Uterus (tissue), 2 donors: ENCODE data around the gene MMP7.

Experiments
- POLR2A ChIP-seq, 2 donors: fragments of 450-650 bp; IDR thresholded peaks; one replicate each; pipeline ENCODE4 v1.6.1; 2016; ENCODE audit warnings: antibody characterized with exemption in 2 of 2, mild to moderate bottlenecking in 1 of 2, moderate library complexity in 1 of 2
- TF ChIP-seq, protein P1 (sequence below), 4 experiments: fragments of 200-600 bp in 2 of 4; fragments of 450-650 bp in 2 of 4; sonication (generic) in 2 of 4; IDR thresholded peaks; one replicate each; pipeline ENCODE4 v1.5.1; 2016 to 2019; ENCODE audit warnings: antibody characterized with exemption in 4 of 4, mild to moderate bottlenecking in 2 of 4, moderate library complexity in 1 of 4

DNA sequence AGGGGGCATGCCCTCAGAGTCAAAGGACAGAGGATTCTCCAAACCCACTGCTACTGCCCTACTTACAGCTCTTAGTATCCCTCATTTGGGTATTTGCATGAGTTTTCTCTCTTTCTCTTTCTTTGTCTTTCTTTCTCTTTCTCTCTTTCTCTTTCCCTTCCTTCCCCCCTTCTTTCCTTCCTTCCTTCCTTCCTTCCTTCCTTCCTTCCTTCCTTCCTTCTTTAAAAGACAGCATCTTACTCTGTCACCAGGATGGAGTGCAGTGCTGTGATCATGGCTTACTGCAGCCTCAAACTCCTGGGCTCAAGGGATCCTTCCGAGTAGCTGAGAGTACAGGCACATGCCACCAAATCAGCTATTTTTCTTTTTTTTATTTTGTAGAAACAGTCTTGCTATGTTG lies 14.0 kb upstream of the MMP7 start:
- TF ChIP-seq, protein P1, sequence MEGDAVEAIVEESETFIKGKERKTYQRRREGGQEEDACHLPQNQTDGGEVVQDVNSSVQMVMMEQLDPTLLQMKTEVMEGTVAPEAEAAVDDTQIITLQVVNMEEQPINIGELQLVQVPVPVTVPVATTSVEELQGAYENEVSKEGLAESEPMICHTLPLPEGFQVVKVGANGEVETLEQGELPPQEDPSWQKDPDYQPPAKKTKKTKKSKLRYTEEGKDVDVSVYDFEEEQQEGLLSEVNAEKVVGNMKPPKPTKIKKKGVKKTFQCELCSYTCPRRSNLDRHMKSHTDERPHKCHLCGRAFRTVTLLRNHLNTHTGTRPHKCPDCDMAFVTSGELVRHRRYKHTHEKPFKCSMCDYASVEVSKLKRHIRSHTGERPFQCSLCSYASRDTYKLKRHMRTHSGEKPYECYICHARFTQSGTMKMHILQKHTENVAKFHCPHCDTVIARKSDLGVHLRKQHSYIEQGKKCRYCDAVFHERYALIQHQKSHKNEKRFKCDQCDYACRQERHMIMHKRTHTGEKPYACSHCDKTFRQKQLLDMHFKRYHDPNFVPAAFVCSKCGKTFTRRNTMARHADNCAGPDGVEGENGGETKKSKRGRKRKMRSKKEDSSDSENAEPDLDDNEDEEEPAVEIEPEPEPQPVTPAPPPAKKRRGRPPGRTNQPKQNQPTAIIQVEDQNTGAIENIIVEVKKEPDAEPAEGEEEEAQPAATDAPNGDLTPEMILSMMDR (IDR thresholded peaks at IDR 0.05), result no peak
- no peak for TF ChIP-seq POLR2A (IDR thresholded peaks at IDR 0.05)
